ENCODE results near the gene DMD. TPM values are rescaled to one million over a fixed set of nuclear protein-coding genes. Genes with fewer than 3 reads are reported as not detected.

The DMD gene
- total RNA-seq, 2 experiments from 2014 or later: 0.20 to 0.47 TPM

DNA sequence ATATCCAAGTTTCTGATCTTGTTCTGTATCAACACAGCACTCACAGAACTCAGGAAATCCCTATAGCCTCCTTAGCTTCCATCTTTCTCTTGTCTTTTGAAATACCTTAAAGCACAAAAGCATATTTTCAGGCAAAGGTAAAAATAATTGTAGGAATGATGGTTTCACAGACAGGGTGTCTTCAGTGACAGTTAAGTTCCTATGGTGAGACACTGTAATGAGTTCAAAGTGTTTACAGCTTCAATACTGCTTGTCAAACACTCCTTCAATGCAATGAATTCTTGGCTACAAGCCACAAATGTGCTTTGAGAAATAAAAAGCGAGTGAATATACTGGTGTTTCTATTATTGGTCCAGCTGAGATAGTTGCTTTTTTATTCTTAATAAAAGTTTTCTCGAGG lies 466.0 kb downstream of the DMD start:
- Histone ChIP-seq H3K9me3 (ENCODE audit: control insufficient read depth in 1 of 2, insufficient read depth in 1 of 2, low read length in 2 of 2) (no peaks in the 10 kb centered on the region), H3K27me3 (ENCODE audit: control insufficient read depth in 1 of 2, insufficient read depth in 2 of 2, low read length in 2 of 2) (no peaks in the 10 kb centered on the region), H3K4me3 (ENCODE audit: low read length) (no peak overlapping the region), H3K4me1 (ENCODE audit: insufficient read depth, low read length) (no peaks in the 10 kb centered on the region), H3K36me3 (ENCODE audit: insufficient read depth, low read length) (no peaks in the 10 kb centered on the region), H3K27ac (ENCODE audit: low read depth in 1 of 2, low read length in 2 of 2) (no peak overlapping the region)
- H3K4me1 Mint-ChIP-seq (ENCODE audit: low read depth): no peaks in the 10 kb centered on the region
- ATAC-seq (ENCODE audit: poor library complexity) (no peak), DNase-seq (no peak)
- TF ChIP-seq, protein P1, sequence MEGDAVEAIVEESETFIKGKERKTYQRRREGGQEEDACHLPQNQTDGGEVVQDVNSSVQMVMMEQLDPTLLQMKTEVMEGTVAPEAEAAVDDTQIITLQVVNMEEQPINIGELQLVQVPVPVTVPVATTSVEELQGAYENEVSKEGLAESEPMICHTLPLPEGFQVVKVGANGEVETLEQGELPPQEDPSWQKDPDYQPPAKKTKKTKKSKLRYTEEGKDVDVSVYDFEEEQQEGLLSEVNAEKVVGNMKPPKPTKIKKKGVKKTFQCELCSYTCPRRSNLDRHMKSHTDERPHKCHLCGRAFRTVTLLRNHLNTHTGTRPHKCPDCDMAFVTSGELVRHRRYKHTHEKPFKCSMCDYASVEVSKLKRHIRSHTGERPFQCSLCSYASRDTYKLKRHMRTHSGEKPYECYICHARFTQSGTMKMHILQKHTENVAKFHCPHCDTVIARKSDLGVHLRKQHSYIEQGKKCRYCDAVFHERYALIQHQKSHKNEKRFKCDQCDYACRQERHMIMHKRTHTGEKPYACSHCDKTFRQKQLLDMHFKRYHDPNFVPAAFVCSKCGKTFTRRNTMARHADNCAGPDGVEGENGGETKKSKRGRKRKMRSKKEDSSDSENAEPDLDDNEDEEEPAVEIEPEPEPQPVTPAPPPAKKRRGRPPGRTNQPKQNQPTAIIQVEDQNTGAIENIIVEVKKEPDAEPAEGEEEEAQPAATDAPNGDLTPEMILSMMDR (IDR thresholded peaks at IDR 0.05): no peak
- no peaks in the 10 kb centered on the region for H3K36me3 Mint-ChIP-seq (ENCODE audit: low read depth)
- POLR2A ChIA-PET: no interaction called here
- CTCF ChIA-PET: no interaction called here
- no peaks in the 10 kb centered on the region for H3K9me3 Mint-ChIP-seq
- H3K27ac Mint-ChIP-seq: no peak overlapping the region
- no peaks in the 10 kb centered on the region for H3K27me3 Mint-ChIP-seq
- intact Hi-C loops (cut with DNase I, micrococcal nuclease): no loop called here
- no peak overlapping the region for H3K4me3 Mint-ChIP-seq

DNA sequence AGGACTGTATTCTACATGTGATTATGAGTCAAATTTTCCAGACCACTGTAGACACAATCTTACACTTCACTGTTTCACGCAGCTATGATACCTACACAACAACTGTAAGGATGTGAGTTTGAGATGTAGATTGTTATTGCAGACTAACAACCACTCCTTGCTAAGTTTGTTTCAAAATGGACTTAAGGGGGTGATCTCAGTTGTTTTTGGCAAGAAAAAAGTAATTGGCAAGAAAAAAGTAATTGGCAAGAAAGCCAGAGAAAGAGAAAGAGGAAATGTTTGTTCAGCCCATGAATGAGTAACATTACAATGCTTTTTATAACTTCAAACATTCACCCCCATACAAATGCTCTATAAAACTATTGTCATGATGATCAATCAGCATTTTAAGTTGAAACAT lies 466.4 kb downstream of the DMD start:
- no peak for DNase-seq
- TF ChIP-seq, protein P1 (IDR thresholded peaks at IDR 0.05): no peak
- H3K4me1 Mint-ChIP-seq (ENCODE audit: low read depth): no peaks in the 10 kb centered on the region
- ChIA-PET CTCF (no interaction called here), POLR2A (no interaction called here)
- H3K36me3 ChIP-seq (ENCODE audit: insufficient read depth, low read length): no peaks in the 10 kb centered on the region
- H3K4me1 ChIP-seq (ENCODE audit: insufficient read depth, low read length): no peaks in the 10 kb centered on the region
- no peak overlapping the region for H3K27ac Mint-ChIP-seq
- no peak for ATAC-seq (ENCODE audit: poor library complexity)
- intact Hi-C loops (cut with DNase I, micrococcal nuclease): no loop called here
- no peaks in the 10 kb centered on the region for H3K27me3 Mint-ChIP-seq
- H3K36me3 Mint-ChIP-seq (ENCODE audit: low read depth): no peaks in the 10 kb centered on the region
- peaks cover 4% of the 10 kb centered on the region for H3K9me3 Mint-ChIP-seq
- no peaks in the 10 kb centered on the region for H3K9me3 ChIP-seq (ENCODE audit: control insufficient read depth in 1 of 2, insufficient read depth in 1 of 2, low read length in 2 of 2)
- H3K4me3 ChIP-seq (ENCODE audit: low read length): no peak overlapping the region
- H3K27ac ChIP-seq (ENCODE audit: low read depth in 1 of 2, low read length in 2 of 2): no peak overlapping the region
- no peaks in the 10 kb centered on the region for H3K27me3 ChIP-seq (ENCODE audit: control insufficient read depth in 1 of 2, insufficient read depth in 2 of 2, low read length in 2 of 2)
- H3K4me3 Mint-ChIP-seq: no peak overlapping the region

DNA sequence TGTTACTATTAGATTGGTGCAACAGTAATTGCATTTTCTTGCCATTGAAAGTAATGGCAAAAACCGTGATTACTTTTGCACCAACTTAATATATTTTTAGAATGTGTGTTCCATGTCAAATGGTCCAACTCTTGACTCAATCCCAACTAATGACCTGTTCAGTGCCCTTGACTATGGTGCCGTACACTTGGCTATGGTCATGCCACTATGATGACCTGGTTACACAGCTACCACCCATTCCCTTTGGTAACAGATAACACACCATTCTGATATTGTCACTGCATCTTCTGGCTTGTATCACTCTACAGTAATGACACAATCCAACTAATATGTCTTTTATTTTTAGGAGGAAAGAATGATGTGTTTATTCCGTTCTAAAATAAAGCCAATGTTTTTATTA lies 469.4 kb downstream of the DMD start:
- Histone ChIP-seq H3K27ac (ENCODE audit: low read depth in 1 of 2, low read length in 2 of 2) (no peak overlapping the region), H3K9me3 (ENCODE audit: control insufficient read depth in 1 of 2, insufficient read depth in 1 of 2, low read length in 2 of 2) (no peaks in the 10 kb centered on the region), H3K4me3 (ENCODE audit: low read length) (no peak overlapping the region), H3K4me1 (ENCODE audit: insufficient read depth, low read length) (no peaks in the 10 kb centered on the region), H3K36me3 (ENCODE audit: insufficient read depth, low read length) (no peaks in the 10 kb centered on the region), H3K27me3 (ENCODE audit: control insufficient read depth in 1 of 2, insufficient read depth in 2 of 2, low read length in 2 of 2) (no peaks in the 10 kb centered on the region)
- TF ChIP-seq, protein P1 (IDR thresholded peaks at IDR 0.05): no peak
- ATAC-seq (ENCODE audit: poor library complexity) (no peak), DNase-seq (no peak)
- peaks cover 4% of the 10 kb centered on the region for H3K9me3 Mint-ChIP-seq
- H3K4me1 Mint-ChIP-seq (ENCODE audit: low read depth): no peaks in the 10 kb centered on the region
- H3K4me3 Mint-ChIP-seq: no peak overlapping the region
- POLR2A ChIA-PET: no interaction called here
- CTCF ChIA-PET: no interaction called here
- no peaks in the 10 kb centered on the region for H3K36me3 Mint-ChIP-seq (ENCODE audit: low read depth)
- H3K27me3 Mint-ChIP-seq: no peaks in the 10 kb centered on the region
- no peak overlapping the region for H3K27ac Mint-ChIP-seq
- intact Hi-C loops (cut with DNase I, micrococcal nuclease): no loop called here

All from CD4-positive, alpha-beta T cell (primary cell).